OCI-LY1 (cell line): ENCODE data around the gene FHIT.

Source experiments
- EZH2 ChIP-seq: fragments of 200-600 bp; sonication (generic), shearing (Covaris generic); IDR thresholded peaks from 2 replicates; pipeline ENCODE4 v1.8.0; 2017; ENCODE audit warnings: borderline replicate concordance, mixed run types, mild to moderate bottlenecking, antibody characterized with exemption, low read length, moderate library complexity, mixed read lengths
- TF ChIP-seq, protein P1 (sequence below): fragments of 200-600 bp; sonication (generic), shearing (Covaris generic); IDR thresholded peaks from 2 replicates; pipeline ENCODE4 v1.5.1; 2017; ENCODE audit warnings: mild to moderate bottlenecking, antibody characterized with exemption, low read length, moderate library complexity, mixed read lengths

DNA sequence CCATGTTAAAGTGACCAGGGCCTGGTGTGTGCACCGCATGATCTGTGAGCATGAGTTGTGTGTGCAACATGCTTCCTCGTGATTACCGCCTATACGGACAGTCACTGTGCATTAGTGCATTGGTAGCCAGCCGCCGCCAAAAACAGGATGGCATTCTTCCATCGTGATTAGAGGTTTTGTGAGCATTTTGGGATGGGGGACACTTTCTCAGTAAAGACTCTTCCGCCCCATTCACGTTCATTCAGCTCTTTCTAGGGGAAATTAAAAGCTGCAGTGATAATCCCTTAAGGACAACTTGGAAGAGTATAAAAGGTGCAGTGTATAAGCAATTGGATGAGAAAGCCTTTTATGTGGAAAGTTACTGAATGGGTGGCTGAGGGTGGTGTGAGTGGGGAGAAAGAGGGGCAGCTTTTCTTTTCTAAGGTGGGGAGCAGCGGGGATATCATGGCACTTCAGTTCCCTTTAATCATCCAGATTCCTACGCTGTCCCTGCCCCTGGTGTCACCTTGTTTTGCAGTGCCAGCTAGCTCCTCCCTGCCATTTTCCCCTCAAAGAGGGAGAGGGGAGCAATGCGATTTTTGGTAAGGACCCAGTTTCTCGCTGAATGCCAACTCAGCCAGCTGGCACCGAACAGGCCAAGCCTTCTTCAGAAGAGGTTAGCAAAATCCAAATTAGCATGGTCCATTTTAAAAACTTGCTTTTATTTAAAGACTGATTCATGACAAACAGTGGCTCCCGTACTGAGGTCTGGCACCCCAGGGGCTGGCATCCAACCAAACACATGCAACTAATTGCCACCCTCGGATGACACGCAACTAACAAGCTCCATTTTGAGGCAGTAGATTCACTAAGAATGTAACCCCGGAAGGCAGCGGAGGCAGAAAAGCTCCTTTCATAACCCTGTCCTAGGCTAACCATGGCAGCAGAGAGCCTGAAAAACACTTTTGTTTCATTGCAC is 447.8 kb downstream of the FHIT start:
- TF ChIP-seq, protein P1, sequence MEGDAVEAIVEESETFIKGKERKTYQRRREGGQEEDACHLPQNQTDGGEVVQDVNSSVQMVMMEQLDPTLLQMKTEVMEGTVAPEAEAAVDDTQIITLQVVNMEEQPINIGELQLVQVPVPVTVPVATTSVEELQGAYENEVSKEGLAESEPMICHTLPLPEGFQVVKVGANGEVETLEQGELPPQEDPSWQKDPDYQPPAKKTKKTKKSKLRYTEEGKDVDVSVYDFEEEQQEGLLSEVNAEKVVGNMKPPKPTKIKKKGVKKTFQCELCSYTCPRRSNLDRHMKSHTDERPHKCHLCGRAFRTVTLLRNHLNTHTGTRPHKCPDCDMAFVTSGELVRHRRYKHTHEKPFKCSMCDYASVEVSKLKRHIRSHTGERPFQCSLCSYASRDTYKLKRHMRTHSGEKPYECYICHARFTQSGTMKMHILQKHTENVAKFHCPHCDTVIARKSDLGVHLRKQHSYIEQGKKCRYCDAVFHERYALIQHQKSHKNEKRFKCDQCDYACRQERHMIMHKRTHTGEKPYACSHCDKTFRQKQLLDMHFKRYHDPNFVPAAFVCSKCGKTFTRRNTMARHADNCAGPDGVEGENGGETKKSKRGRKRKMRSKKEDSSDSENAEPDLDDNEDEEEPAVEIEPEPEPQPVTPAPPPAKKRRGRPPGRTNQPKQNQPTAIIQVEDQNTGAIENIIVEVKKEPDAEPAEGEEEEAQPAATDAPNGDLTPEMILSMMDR: no peak
- TF ChIP-seq EZH2: no peak
